ELR (cell line): ENCODE results near the gene C20orf141.
"Not testable (repeated sequence)": the region's sequence is repeated elsewhere in the genome, so short reads cannot be mapped to it uniquely, and the experiment has no call there.

Source experiments
- DNase-seq: peaks from one replicate; pipeline ENCODE4 v3.0.0-alpha.2; 2015; ENCODE audit warnings: low read depth

The C20orf141 gene

GRCh38 chr20:2820896-2821869, 6.4 kb downstream of the C20orf141 start:
- no peak for DNase-seq

DNA sequence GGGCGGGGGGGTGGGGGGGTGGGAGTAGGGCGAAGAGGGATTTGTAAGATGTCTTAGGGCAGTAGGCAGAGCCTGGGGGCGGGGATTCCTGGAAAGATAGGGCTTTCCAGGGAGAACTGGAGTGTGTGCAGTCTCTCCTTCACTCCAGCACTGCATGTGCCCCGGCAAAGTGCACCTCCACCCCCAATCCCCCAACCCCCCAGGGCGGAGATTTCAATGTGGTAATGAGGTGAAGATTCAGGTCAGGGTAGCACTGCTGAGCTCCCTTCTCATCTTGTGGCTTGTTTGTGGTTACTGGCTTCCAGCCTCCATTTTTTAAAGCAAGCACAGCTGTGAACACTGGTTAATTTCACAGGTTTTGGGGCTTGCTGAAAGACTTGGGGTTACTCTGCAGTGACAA, 7.3 kb downstream of the C20orf141 start:
- DNase-seq = no peak

DNA sequence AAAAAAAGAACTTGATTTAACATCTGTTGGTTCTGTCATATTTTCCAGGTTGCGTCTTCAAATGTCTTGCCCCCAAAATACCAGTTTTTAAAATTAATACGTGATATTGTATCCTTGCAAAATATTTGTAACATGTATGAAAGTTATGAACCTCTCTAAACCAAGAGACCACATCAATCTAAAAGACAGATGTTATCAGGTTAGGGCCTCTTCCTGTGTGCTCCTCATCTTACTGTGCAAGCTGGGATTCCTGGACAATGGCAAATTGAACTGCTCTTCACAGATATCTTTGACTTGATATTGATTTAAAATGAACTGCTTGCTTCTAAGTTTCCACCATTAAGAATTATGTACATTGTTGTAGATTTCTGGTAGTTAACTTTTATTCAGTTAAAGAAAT, 11.0 kb downstream of the C20orf141 start:
- DNase-seq = no peak

DNA sequence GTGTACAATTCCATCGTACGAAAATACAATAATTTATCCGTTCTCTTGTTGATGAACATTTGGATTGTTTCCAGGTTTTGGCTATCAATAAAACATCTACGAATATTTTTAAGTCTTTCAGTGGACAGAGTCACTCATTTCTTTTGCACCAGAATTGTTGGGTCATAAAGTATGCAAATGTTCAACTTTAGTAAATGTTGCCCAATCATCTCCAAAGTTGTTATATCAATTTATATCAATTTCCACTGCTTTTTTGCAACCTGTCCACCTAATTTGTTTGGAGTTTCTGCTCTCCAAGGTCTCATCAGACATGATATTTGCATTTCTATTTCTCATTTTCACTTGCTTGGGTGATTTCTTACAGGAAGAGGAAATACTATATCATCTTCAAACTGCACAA, 11.9 kb downstream of the C20orf141 start:
- DNase-seq = no peak

- no peak for DNase-seq
These were observed 14.6 kb downstream of the C20orf141 start for GRCh38 chr20:2829376-2829775.

GRCh38 chr20:2831206-2831605, 16.4 kb downstream of the C20orf141 start:
- DNase-seq = not testable (repeated sequence)

GRCh38 chr20:2833761-2834160, 19.0 kb downstream of the C20orf141 start:
- no peak for DNase-seq

DNA sequence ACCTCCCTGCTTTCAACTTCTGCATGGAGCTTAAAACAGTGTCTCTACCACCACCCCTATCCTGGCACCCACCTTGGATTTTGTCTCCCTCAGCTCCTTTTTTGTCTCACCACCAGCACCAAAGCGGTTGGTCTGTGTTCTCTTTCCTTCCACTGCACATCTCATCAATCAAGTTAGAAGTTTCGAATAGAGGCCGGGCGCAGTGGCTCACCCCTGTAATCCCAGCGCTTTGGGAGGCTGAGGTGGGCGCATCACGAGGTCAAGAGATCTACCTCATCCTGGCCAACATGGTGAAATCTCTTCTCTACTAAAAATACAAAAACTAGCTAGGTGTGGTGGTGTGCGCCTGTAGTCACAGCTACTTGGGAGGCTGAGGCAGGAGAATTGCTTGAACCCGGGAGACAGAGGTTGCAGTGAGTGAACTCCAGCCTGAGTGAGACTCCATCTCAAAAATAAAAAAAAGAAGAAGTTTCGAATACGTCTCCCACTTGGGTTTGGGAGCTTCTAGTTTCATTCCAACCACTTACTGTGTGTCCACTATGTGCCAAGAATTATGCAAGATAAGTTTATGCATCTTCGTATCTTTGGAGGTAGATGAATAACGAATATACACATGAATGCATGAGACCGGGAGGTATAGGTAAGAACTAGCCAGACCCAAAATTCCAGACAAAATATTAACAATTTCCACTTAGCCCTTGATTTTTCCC, 19.8 kb downstream of the C20orf141 start:
- no peak for DNase-seq

DNA sequence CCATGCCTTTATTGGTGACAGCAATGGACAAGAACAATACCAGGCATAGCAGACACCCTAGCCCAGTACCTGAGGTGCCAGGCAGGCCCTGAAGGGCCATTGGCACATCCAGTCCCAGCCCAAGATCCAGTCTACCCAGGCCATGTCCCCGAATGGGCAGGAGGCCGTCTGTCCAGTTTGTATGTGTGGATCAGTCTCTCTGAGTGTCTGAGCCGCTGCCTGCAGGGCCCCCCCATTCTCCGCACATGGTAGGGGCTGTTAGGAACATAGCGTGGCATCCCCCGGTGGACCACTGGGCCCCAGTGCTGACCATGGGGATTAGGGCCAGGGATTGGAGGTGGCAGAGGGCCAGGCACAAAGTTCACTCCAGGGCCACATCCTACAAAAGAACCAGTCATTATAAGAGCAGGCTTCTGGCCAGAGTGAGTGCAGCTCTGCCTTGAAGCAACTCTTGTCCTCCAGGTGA, 20.6 kb downstream of the C20orf141 start:
- no peak for DNase-seq

GRCh38 chr20:2836035-2836434, 21.2 kb downstream of the C20orf141 start:
- DNase-seq = no peak

DNA sequence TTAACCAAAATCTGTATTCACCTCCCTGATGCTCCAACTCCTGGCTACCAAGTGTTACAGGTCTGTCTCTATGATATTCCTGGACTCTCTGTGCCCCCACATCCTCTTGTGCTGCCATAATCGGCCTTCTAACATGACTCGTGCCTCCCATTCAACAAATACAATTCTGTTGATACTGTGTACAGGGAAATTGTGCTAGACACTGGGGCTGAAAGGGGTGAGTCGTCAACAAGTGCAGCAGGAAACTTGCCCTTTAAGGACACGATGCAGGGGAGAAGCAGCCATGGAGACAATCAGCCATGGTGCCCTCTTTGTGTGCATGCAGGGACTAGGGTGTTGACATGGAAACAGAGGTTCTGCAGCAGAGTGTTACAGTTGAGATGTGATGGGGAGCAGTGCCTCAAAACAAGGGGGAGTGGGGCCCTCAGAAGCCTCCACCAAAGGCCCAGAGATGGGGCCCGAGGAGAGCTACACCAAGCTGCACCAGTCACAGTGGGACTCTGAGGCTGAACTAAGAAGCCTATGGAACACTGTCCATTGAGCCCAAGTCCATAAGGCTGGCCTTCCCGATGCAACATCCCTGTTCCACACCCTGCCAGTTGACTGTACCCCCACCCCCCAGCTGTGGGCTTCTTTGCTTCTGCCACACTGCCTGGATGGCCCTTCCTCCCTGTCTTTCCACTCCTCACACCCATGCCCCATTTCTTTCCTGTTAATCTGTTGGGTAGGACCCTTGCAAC, 22.6 kb downstream of the C20orf141 start:
- peak; percentile 28 for DNase-seq

GRCh38 chr20:2838170-2838797, 23.5 kb downstream of the C20orf141 start:
- DNase-seq = no peak

DNA sequence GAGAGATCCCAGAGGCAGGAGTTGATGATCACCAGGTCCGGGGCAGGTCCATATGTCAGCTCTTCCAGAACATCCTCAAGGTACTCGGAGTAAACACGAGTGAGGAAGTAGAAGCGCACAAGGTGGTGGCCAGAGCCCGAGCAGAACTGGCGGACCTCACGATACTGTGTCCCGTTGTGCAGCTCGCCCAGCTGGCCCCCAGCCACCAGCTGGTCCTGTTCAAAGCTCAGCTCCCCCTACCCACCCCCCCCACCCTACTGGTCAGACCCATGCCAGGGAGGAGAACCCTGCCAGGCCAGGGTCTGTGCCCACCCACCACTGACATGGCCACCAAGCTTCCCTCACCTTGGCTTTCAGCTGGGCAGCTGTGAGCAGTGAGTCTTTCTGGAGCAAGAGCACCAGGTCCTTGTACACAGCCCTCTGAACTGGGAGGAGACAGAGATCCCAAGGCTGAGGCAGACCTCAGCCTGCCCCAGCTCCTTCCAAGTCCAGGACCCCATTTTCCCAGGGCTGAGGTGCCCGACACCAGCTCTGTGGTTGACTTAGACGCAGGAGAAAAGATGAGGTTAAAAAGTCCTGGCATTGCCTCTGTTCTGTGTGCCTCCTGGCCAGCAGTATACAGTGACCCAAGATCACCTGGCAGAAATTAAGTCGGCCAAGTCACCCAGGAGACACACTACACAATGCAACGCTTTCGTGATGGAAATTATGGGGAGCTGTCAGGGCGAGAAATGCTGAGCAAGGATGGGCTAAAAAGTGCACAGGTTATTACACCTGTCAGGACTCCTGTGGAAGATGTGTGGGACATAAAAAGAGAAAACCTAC, 24.3 kb downstream of the C20orf141 start:
- no peak for DNase-seq

GRCh38 chr20:2839732-2840137, 24.9 kb downstream of the C20orf141 start:
- DNase-seq = no peak

- peak; percentile 88 for DNase-seq
These were observed 25.6 kb downstream of the C20orf141 start, which contains the start of the genes PCED1A and VPS16 for GRCh38 chr20:2840138-2840966. Gene PCED1A, minus strand, starts transcription at chr20:2840655. Its CDS starts 743 bp downstream, at chr20:2839912. Gene VPS16, plus strand, starts transcription at chr20:2840745. Its CDS starts 30 bp downstream, at chr20:2840775.

DNA sequence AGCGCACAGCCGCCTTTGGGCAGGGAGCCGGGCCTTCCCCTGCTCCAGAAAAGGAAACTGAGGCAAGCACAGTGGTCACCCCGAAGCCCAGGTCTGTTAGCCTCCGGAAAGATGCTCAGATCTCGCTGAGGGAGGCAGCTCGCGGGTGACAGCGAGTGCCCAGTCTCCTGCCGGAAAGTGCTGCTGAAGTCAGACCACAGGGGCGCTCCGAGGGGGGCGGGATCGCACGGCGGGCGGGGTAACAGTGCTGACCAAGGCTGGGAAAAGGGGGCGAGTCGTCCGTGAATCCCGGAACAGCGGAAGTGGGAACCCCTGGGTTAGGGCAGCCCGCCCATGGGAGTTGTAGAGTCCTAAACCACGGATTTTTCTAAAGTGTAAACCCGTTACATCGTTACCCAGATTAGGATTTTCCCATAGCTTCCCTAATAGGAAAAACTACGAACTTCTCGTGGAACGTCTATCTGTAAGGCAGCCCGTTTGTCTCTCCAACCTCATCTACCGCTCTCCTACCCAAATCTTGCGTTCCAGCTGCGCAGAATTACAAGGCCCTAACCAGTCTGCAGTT, 26.3 kb downstream of the C20orf141 start:
- DNase-seq = peak; percentile 83

DNA sequence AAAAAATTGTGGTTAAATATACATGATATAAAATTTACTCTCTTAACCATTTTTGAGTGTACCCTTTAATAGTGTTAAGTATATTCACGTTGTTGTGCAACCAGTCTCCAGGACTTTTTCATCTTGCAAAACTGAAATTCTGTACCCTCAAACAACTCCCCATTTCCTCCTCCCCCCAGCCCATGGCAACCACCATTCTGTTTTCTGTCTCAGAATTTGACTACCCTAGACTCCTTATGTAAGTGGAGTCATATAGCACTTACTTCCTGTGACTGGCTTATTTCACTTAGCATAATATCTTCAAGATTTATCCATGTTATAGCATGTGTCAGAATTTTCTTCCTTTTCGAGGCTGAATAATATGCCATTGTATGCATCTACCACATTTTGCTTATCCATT, 30.8 kb downstream of the C20orf141 start:
- DNase-seq = no peak

DNA sequence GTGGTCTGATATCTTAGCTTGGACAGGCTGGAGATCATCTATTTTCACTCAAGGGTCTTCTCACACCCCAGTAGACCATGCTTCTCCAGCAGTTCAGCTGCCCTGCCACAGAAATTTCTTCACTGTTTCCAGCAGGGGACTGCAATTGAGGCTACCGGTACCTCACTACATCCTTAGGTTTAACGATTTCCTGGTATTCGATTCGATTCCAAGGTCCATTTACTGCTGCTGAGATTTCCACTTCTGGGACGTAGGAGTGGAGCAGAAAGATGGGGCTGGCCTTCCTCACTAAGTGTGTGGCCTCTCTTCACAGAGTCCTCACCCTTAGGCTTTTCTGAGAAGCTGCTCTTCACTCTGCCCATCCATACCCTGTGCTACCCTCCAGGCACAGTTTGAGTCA, 31.9 kb downstream of the C20orf141 start:
- no peak for DNase-seq

- DNase-seq = no peak
These were observed 33.0 kb downstream of the C20orf141 start for GRCh38 chr20:2847802-2848201.
